Measurements from ENCODE around the gene PBRM1.

- no peak for TF ChIP-seq CTCF (IDR thresholded peaks at IDR 0.05)
- no peak for TF ChIP-seq POLR2A (IDR thresholded peaks at IDR 0.05)
These were observed 121.7 kb downstream of the PBRM1 start for GRCh38 chr3:52563984-52564383.
